Prostate gland (tissue), 2 donors: ENCODE measurements around the gene STAC2. TPM values are rescaled to one million over a fixed set of nuclear protein-coding genes. Genes with fewer than 3 reads are reported as not detected.

ENCODE experiments used
- DNase-seq: peaks from one replicate; pipeline ENCODE4 v3.0.0-alpha.2; 2019; ENCODE audit warnings: low spot score
- H3K27ac ChIP-seq, 2 donors: fragments of 200-600 bp; sonication (generic); 2 replicates each; pipeline ENCODE4 v1.5.1; 2017 to 2019
- H3K27me3 ChIP-seq: fragments of 200-600 bp; sonication (generic); replicated peaks from 2 replicates; pipeline ENCODE4 v1.5.1; 2019; ENCODE audit not compliant: insufficient read depth
- H3K36me3 ChIP-seq, 2 donors: fragments of 200-600 bp; sonication (generic); 1 replicate in 1 of 2; 2 replicates in 1 of 2; pipeline versions ENCODE4 v1.5.1 to v1.8.1; 2017 to 2019
- H3K4me1 ChIP-seq: fragments of 200-600 bp; sonication (generic); replicated peaks from 2 replicates; pipeline ENCODE4 v1.5.1; 2019
- H3K4me3 ChIP-seq, 2 donors: fragments of 200-600 bp; sonication (generic); 2 replicates each; pipeline ENCODE4 v1.5.1; 2017 to 2019
- H3K9me3 ChIP-seq: fragments of 200-600 bp; sonication (generic); 2 replicates; pipeline ENCODE4 v1.5.1; 2017
- POLR2A ChIP-seq: fragments of 450-650 bp; IDR thresholded peaks from one replicate; pipeline ENCODE4 v1.6.1; 2016; ENCODE audit warnings: antibody characterized with exemption, mild to moderate bottlenecking
- POLR2AphosphoS5 ChIP-seq: sonication (generic); formaldehyde crosslinking; IDR thresholded peaks from one replicate; pipeline ENCODE4 v1.6.1; 2017; ENCODE audit warnings: antibody characterized with exemption
- WGBS: methylation state at CpG from one replicate; pipeline ENCODE4 v1.1.5; 2018; 5-methylcytosine and 5-hydroxymethylcytosine counted together
- intact Hi-C: fragments of 100-400 bp; cut with DNase I; formaldehyde crosslinking; loops from one replicate; pipeline ENCODE4 v1.14.2; 2022
- total RNA-seq, 2 donors: library from RNA; depleted of rRNA; stranded (reverse); fragments of >200 nt; gene quantifications; one replicate each; pipeline ENCODE4 v1.1.0, GENCODE V29; 2016
- TF ChIP-seq, protein P1 (sequence below), 4 experiments: fragments of 200-600 bp in 2 of 4; fragments of 450-650 bp in 2 of 4; sonication (generic) in 2 of 4; IDR thresholded peaks; 1 replicate in 3 of 4; 2 replicates in 1 of 4; pipeline ENCODE4 v1.5.1; 2016 to 2019; ENCODE audit warnings: antibody characterized with exemption in 4 of 4, mild to moderate bottlenecking in 2 of 4, moderate library complexity in 2 of 4

The STAC2 gene
- total RNA-seq, 2 donors from 2014 or later, result 3.9 to 4.8 TPM

DNA sequence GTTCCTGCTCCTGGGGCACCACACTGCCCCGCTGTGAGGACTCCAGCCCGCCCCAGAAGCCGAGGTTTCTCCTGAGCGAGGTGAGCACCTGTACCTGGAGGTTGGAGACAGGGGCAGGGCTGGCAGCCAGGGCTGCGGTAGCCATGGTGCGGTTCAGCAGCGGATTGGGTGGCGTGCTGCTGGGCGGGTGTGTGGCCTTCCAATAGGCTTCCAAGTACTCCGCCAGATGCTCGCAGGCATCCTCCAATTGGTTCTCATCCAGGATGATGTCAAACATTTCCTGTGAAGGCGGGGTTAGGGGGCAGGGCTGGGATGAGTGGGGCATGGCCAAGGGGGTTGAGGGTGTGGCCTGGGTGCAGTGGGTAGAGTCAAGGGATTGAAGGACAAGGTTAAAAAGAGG lies 48.5 kb downstream of the STAC2 start:
- no peaks in the 10 kb centered on the region for H3K4me1 ChIP-seq
- no peaks in the 10 kb centered on the region for H3K9me3 ChIP-seq
- H3K27ac ChIP-seq, result no peak overlapping the region
- TF ChIP-seq POLR2A, result no peak
- no peaks in the 10 kb centered on the region for H3K27me3 ChIP-seq
- no peaks in the 10 kb centered on the region for H3K36me3 ChIP-seq
- H3K4me3 ChIP-seq, result no peak overlapping the region
- no peak for DNase-seq
- WGBS, result 85% methylated on average over 12 of the region's 12 CpGs
- intact Hi-C loops, result no loop called here

DNA sequence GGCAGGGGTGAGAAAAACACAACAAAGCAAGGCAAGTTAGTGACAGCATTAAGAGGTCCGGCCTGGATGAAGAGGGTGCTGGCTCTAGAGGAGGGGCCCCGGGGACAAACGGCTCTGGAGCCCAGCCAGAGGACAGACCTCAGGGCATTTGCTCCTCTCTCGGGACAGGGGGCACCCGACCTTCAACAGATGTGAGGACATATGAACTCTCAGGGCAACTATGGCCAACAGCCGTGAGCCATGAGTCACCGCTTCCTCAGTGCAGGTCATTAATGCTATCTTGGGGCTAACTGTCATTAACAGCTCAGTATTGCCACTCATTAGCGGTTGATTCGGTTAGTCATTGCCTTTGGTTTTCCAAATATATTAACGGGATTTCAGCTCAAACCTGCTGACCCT lies 50.1 kb downstream of the STAC2 start:
- H3K27ac ChIP-seq, result no peak overlapping the region
- intact Hi-C loops, result no loop called here
- no peaks in the 10 kb centered on the region for H3K4me1 ChIP-seq
- WGBS, result 70% methylated on average over 10 of the region's 10 CpGs
- H3K9me3 ChIP-seq, result no peaks in the 10 kb centered on the region
- no peak overlapping the region for H3K4me3 ChIP-seq
- H3K27me3 ChIP-seq, result no peaks in the 10 kb centered on the region
- DNase-seq, result no peak
- no peaks in the 10 kb centered on the region for H3K36me3 ChIP-seq
- TF ChIP-seq POLR2A (no peak), POLR2AphosphoS5 (no peak)
- TF ChIP-seq, protein P1, sequence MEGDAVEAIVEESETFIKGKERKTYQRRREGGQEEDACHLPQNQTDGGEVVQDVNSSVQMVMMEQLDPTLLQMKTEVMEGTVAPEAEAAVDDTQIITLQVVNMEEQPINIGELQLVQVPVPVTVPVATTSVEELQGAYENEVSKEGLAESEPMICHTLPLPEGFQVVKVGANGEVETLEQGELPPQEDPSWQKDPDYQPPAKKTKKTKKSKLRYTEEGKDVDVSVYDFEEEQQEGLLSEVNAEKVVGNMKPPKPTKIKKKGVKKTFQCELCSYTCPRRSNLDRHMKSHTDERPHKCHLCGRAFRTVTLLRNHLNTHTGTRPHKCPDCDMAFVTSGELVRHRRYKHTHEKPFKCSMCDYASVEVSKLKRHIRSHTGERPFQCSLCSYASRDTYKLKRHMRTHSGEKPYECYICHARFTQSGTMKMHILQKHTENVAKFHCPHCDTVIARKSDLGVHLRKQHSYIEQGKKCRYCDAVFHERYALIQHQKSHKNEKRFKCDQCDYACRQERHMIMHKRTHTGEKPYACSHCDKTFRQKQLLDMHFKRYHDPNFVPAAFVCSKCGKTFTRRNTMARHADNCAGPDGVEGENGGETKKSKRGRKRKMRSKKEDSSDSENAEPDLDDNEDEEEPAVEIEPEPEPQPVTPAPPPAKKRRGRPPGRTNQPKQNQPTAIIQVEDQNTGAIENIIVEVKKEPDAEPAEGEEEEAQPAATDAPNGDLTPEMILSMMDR (IDR thresholded peaks at IDR 0.05), result no peak

DNA sequence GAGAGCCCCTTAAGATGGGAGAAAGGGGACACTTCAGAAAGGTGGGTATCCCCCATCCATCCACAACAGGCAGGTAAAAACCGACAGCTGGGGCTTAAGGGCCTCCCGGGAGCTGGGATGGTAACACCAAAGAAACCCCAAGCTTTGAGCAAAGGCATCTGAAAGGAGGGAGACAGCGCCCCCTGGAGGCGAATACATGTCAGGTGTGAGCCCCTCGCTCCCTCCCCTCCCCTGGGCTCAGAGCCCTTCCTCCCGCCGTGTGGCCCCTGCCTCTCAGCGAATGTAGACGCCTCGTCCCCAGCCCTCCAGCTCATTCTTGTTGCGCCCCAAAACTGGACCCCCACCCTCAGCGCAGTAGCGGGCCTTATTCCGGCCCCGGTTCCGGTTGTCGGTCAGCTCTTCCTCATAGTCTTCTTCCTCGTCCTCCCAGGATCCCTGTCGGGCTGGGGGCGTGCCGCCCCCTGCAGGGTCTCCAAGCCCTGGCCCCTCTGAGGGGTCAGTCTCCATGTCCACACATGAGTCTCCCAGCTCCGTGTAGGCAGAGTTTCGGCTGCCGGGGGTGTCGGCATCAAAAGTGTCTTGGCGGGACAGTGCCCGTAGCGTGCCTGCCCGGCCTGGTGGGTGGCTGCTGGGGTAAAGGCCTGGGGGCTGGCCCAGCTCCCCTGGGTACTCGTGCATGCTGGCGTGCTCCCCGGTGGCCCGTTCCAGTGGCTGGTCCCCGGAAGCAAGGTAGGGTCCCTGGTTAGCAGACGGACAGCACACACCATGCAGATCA lies 50.6 kb downstream of the STAC2 start:
- H3K27me3 ChIP-seq, result no peaks in the 10 kb centered on the region
- no peaks in the 10 kb centered on the region for H3K4me1 ChIP-seq
- H3K27ac ChIP-seq, result no peak overlapping the region
- DNase-seq, result peak; percentile 57
- H3K9me3 ChIP-seq, result no peaks in the 10 kb centered on the region
- TF ChIP-seq POLR2AphosphoS5 (no peak), POLR2A (no peak)
- TF ChIP-seq, protein P1 (IDR thresholded peaks at IDR 0.05), result peak; percentile 58 to 77 (median 71)
- intact Hi-C loops, result no loop called here
- H3K36me3 ChIP-seq, result no peaks in the 10 kb centered on the region
- WGBS, result 57% methylated on average over 35 of the region's 35 CpGs
- no peak overlapping the region for H3K4me3 ChIP-seq

DNA sequence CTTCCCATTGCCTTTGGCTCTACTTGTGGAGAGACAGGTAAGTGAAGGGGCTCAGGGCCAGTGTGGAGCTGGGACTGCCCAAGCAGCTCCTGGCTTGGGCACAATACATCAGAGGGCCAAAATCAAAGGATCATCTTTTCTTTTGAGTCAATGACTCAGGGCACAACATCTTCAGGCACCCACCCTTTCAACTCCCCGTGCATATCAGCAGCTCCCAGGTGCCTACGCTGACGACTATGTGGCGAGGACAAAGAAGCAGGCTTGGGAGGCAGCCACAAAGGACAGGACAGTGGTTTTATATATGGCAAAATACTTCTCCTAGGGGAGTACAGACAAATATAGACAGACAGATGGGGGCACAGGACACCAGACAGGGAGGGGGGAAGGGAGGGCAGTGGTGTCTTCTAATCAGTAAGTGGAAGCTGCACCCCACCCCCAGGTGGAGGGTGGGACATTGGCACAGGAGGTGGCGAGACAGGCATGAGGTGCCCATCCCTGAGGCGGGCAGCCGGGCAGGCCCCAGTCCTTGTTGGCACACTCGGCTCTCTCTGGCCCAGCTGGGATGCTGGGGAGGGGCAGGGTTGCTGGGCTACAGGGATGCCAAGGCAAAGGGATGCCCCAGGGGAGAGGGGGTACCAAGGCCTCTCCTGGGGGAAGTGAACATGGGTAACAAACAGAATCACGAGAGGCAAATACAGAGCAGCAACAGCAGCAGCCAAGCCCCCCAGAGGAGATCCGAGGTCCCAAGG lies 52.0 kb downstream of the STAC2 start:
- DNase-seq, result no peak
- no peak overlapping the region for H3K27ac ChIP-seq
- H3K9me3 ChIP-seq, result no peaks in the 10 kb centered on the region
- H3K4me1 ChIP-seq, result no peaks in the 10 kb centered on the region
- no peak overlapping the region for H3K4me3 ChIP-seq
- H3K36me3 ChIP-seq, result no peaks in the 10 kb centered on the region
- intact Hi-C loops, result no loop called here
- TF ChIP-seq POLR2A, result no peak
- no peak for TF ChIP-seq POLR2AphosphoS5
- TF ChIP-seq, protein P1 (IDR thresholded peaks at IDR 0.05), result no peak
- 63% methylated on average over 10 of the region's 10 CpGs for WGBS
- no peaks in the 10 kb centered on the region for H3K27me3 ChIP-seq

DNA sequence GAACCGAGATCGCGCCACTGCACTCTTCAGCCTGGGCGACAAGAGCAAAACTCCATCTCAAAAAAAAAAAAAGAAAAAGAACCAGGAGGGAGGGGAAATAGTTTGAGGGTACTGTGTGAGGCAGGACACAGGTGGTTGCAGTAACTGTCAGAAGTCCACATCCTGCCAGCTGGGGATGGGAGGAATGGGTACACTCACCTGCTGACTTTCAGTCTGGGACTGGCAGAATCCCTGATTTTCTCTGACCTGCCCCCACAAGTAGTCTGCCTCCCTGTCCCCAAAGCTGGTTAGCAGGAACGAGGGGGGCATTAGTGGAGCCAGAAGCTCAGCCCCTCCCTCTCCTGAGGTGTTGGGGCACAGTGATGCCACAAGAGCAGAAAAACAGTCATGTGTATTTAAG lies 52.7 kb downstream of the STAC2 start:
- 86% methylated on average over 5 of the region's 5 CpGs for WGBS
- Histone ChIP-seq H3K27me3 (no peaks in the 10 kb centered on the region), H3K4me1 (no peaks in the 10 kb centered on the region), H3K36me3 (no peaks in the 10 kb centered on the region), H3K27ac (no peak overlapping the region), H3K4me3 (no peak overlapping the region), H3K9me3 (no peaks in the 10 kb centered on the region)
- no peak for DNase-seq
- intact Hi-C loops, result no loop called here
- TF ChIP-seq POLR2AphosphoS5 (no peak), POLR2A (no peak)
- TF ChIP-seq, protein P1 (IDR thresholded peaks at IDR 0.05), result no peak
